Mesenchymal stem cell (in vitro differentiated cells and primary cell): ENCODE results near the gene OPCML.

Experiments
- DNase-seq: peaks from one replicate; pipeline ENCODE4 v3.0.0-alpha.2; 2013
- H2AFZ ChIP-seq: one replicate; pipeline ENCODE4 v1.6.1; 2013; ENCODE audit warnings: low read depth, mild to moderate bottlenecking, control low read depth, inconsistent platforms, low read length, moderate library complexity
- H2AK5ac ChIP-seq: 2 replicates; pipeline ENCODE4 v1.6.1; 2013; ENCODE audit warnings: low read length, moderate library complexity, mild to moderate bottlenecking, inconsistent platforms; ENCODE audit not compliant: severe bottlenecking
- H2BK120ac ChIP-seq: one replicate; pipeline ENCODE4 v1.6.1; 2013; ENCODE audit warnings: low read depth, mild to moderate bottlenecking, inconsistent platforms, low read length, moderate library complexity
- H2BK12ac ChIP-seq, 2 experiments: one replicate each; pipeline ENCODE4 v1.6.1; 2013; ENCODE audit warnings: inconsistent platforms in 2 of 2, low read length in 2 of 2, mild to moderate bottlenecking in 2 of 2, moderate library complexity in 2 of 2, control low read depth in 1 of 2
- H2BK15ac ChIP-seq: one replicate; pipeline ENCODE4 v1.6.1; 2013; ENCODE audit warnings: mild to moderate bottlenecking, low read depth, inconsistent platforms; ENCODE audit not compliant: poor library complexity, severe bottlenecking
- H2BK5ac ChIP-seq: 2 replicates; pipeline ENCODE4 v1.6.1; 2013; ENCODE audit warnings: low read depth, mild to moderate bottlenecking, low read length, control low read depth, inconsistent platforms; ENCODE audit not compliant: poor library complexity, severe bottlenecking
- H3K14ac ChIP-seq, 2 experiments: one replicate each; pipeline ENCODE4 v1.6.1; 2013; ENCODE audit warnings: inconsistent platforms in 2 of 2, low read length in 2 of 2, control low read depth in 1 of 2, mild to moderate bottlenecking in 1 of 2, moderate library complexity in 1 of 2
- H3K18ac ChIP-seq, 2 experiments: one replicate each; pipeline ENCODE4 v1.6.1; 2013; ENCODE audit warnings: inconsistent platforms in 2 of 2, low read length in 2 of 2, control low read depth in 1 of 2, low read depth in 1 of 2, mild to moderate bottlenecking in 1 of 2
- H3K23ac ChIP-seq, 2 experiments: one replicate each; pipeline ENCODE4 v1.6.1; 2013; ENCODE audit warnings: inconsistent platforms in 2 of 2, low read length in 2 of 2, mild to moderate bottlenecking in 2 of 2, moderate library complexity in 2 of 2, control low read depth in 1 of 2
- H3K27ac ChIP-seq: 2 replicates; pipeline ENCODE4 v1.5.1; 2013; ENCODE audit warnings: mild to moderate bottlenecking, moderate library complexity, low read length, control low read depth, inconsistent platforms; ENCODE audit not compliant: poor library complexity, severe bottlenecking
- H3K27me3 ChIP-seq, 2 experiments: 2 replicates each; pipeline versions ENCODE4 v1.6.1 to v1.7.0; 2013; ENCODE audit warnings: low read length in 2 of 2, mild to moderate bottlenecking in 2 of 2, moderate library complexity in 2 of 2, control low read depth in 1 of 2, inconsistent platforms in 1 of 2; ENCODE audit not compliant: control insufficient read depth in 1 of 2, insufficient read depth in 1 of 2
- H3K36me3 ChIP-seq, 2 experiments: 2 replicates each; pipeline versions ENCODE4 v1.6.1 to v1.7.0; 2013; ENCODE audit warnings: low read length in 2 of 2, control low read depth in 1 of 2, inconsistent platforms in 1 of 2, low read depth in 1 of 2, mild to moderate bottlenecking in 1 of 2; ENCODE audit not compliant: insufficient read depth in 2 of 2, control insufficient read depth in 1 of 2
- H3K4ac ChIP-seq, 2 experiments: one replicate each; pipeline ENCODE4 v1.6.1; 2013; ENCODE audit warnings: inconsistent platforms in 2 of 2, low read length in 2 of 2, mild to moderate bottlenecking in 2 of 2, moderate library complexity in 2 of 2, control low read depth in 1 of 2, low read depth in 1 of 2
- H3K4me1 ChIP-seq: 2 replicates; pipeline ENCODE4 v1.6.1; 2013; ENCODE audit warnings: low read depth, low read length, control low read depth; ENCODE audit not compliant: control insufficient read depth, insufficient read depth
- H3K4me2 ChIP-seq: 2 replicates; pipeline ENCODE4 v1.6.1; 2013; ENCODE audit warnings: low read length, mild to moderate bottlenecking, inconsistent platforms; ENCODE audit not compliant: poor library complexity, severe bottlenecking
- H3K4me3 ChIP-seq, 2 experiments: 2 replicates each; pipeline versions ENCODE4 v1.5.1 to v1.7.0; 2013; ENCODE audit warnings: low read length in 2 of 2, mild to moderate bottlenecking in 2 of 2, control low read depth in 1 of 2, low read depth in 1 of 2; ENCODE audit not compliant: insufficient read depth in 1 of 2
- H3K79me1 ChIP-seq: replicated peaks from 2 replicates; pipeline ENCODE4 v1.6.1; 2013; ENCODE audit warnings: mild to moderate bottlenecking, control low read depth, low read length, inconsistent platforms; ENCODE audit not compliant: poor library complexity, severe bottlenecking
- H3K9ac ChIP-seq: 2 replicates; pipeline ENCODE4 v1.7.0; 2013; ENCODE audit warnings: mild to moderate bottlenecking, low read length, moderate library complexity
- H3K9me3 ChIP-seq: 2 replicates; pipeline ENCODE4 v1.7.0; 2013; ENCODE audit warnings: mild to moderate bottlenecking, low read length; ENCODE audit not compliant: control insufficient read depth
- H4K8ac ChIP-seq: one replicate; pipeline ENCODE4 v1.6.1; 2013; ENCODE audit warnings: inconsistent platforms, mild to moderate bottlenecking, low read length, moderate library complexity
- H4K91ac ChIP-seq: one replicate; pipeline ENCODE4 v1.6.1; 2013; ENCODE audit warnings: mild to moderate bottlenecking, low read length, inconsistent platforms
- WGBS: methylation state at CpG from one replicate; pipeline ENCODE4 v1.1.7; 2013; ENCODE audit warnings: mixed read lengths; 5-methylcytosine and 5-hydroxymethylcytosine counted together

Gene OPCML

DNA sequence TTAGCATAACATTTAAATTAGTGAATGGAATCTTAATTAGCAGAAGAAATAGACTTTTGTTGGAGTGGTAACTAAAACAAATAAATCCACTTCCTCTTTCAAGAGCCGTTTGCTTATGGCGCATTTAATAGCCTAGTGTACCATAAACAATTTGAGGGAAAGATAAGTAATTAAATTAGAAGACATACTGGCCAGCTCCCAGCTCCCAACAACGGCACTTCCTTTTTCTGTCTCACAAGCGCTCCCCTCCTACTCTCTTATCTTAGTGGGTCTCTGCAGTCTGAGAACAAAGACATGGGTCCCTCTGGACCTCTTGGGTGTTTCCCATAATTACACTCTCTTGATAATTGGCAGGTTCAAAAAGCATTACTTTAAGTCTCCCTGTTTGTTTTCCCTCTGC, 146.0 kb downstream of the OPCML start:
- no peak overlapping the region for H2AK5ac ChIP-seq
- H2BK15ac ChIP-seq: no peak overlapping the region
- no peak for DNase-seq
- no peak overlapping the region for H4K91ac ChIP-seq
- no peak overlapping the region for H3K27ac ChIP-seq
- no peaks in the 10 kb centered on the region for H3K79me1 ChIP-seq
- H3K9ac ChIP-seq: no peak overlapping the region
- H2BK5ac ChIP-seq: no peak overlapping the region
- H3K14ac ChIP-seq: no peak overlapping the region
- H3K18ac ChIP-seq: no peak overlapping the region
- H3K4me2 ChIP-seq: no peak overlapping the region
- no peak overlapping the region for H2BK12ac ChIP-seq
- H3K9me3 ChIP-seq: no peaks in the 10 kb centered on the region
- no peak overlapping the region for H4K8ac ChIP-seq
- H3K4me3 ChIP-seq: no peak overlapping the region
- H3K4ac ChIP-seq: no peak overlapping the region
- no peaks in the 10 kb centered on the region for H3K36me3 ChIP-seq
- H2AFZ ChIP-seq: no peak overlapping the region
- H2BK120ac ChIP-seq: no peak overlapping the region
- H3K27me3 ChIP-seq: no peaks in the 10 kb centered on the region
- no peak overlapping the region for H3K23ac ChIP-seq
- H3K4me1 ChIP-seq: no peaks in the 10 kb centered on the region
- 48% methylated on average over 3 of the region's 4 CpGs for WGBS

DNA sequence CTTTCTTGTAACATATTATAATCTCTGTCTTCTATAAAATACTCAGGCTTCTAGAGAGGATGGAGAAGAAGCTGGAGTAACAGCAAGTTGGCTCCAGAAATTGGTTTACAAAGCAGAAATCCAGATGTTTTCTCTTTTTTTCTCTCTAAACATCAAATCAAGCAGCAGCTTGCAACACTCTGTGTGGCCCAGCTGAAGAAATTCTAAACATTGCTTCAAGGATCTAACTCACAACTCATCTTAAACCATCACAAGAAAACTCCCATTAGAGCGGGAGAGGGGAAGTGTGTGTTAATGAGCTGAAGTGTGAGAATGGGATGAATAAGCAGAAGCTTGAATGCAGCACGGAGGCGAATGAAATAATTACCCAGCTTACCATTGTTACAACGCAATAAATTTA, 146.5 kb downstream of the OPCML start:
- no peak overlapping the region for H3K4me3 ChIP-seq
- H3K4me1 ChIP-seq: no peaks in the 10 kb centered on the region
- no peak overlapping the region for H4K8ac ChIP-seq
- H3K79me1 ChIP-seq: no peaks in the 10 kb centered on the region
- no peak overlapping the region for H3K9ac ChIP-seq
- H2BK120ac ChIP-seq: no peak overlapping the region
- H3K23ac ChIP-seq: no peak overlapping the region
- no peak overlapping the region for H3K18ac ChIP-seq
- no peak overlapping the region for H2BK5ac ChIP-seq
- no peak overlapping the region for H3K4me2 ChIP-seq
- no peak for DNase-seq
- no peaks in the 10 kb centered on the region for H3K27me3 ChIP-seq
- H2AFZ ChIP-seq: no peak overlapping the region
- H3K4ac ChIP-seq: no peak overlapping the region
- H2BK15ac ChIP-seq: no peak overlapping the region
- H4K91ac ChIP-seq: no peak overlapping the region
- H3K14ac ChIP-seq: no peak overlapping the region
- no CpG with 5 or more reads among the region's 4 CpGs for WGBS
- H3K9me3 ChIP-seq: no peaks in the 10 kb centered on the region
- H2BK12ac ChIP-seq: no peak overlapping the region
- H3K27ac ChIP-seq: no peak overlapping the region
- no peaks in the 10 kb centered on the region for H3K36me3 ChIP-seq
- H2AK5ac ChIP-seq: no peak overlapping the region

DNA sequence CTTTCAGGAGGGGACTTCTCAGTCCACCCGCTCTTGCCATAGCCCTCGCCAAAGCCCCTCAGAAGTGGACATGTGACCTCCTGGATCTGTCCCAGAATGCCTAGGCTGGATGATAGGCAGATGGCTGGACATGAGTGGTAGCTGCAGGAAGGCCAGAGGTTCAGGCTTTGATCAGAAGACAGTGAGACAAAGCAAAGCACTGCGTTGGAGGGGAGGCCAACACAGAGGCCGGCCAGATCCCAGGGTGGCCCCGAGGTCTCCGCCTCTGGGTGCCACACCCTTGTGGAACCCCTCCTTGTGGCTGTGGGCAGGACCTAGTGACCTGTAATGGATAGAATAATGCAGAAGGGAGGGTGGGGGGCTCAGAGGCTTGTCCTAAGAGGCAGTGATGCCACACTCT, 147.6 kb downstream of the OPCML start:
- no peaks in the 10 kb centered on the region for H3K27me3 ChIP-seq
- no peak overlapping the region for H3K9ac ChIP-seq
- H2AK5ac ChIP-seq: no peak overlapping the region
- no peak overlapping the region for H3K18ac ChIP-seq
- H3K9me3 ChIP-seq: no peaks in the 10 kb centered on the region
- no peak overlapping the region for H3K27ac ChIP-seq
- no peaks in the 10 kb centered on the region for H3K79me1 ChIP-seq
- no peak overlapping the region for H3K14ac ChIP-seq
- WGBS: 89% methylated on average over 6 of the region's 6 CpGs
- H2BK120ac ChIP-seq: no peak overlapping the region
- H3K23ac ChIP-seq: no peak overlapping the region
- no peak overlapping the region for H2AFZ ChIP-seq
- H3K36me3 ChIP-seq: no peaks in the 10 kb centered on the region
- no peak overlapping the region for H4K8ac ChIP-seq
- no peak overlapping the region for H4K91ac ChIP-seq
- no peak for DNase-seq
- no peak overlapping the region for H3K4ac ChIP-seq
- H2BK15ac ChIP-seq: no peak overlapping the region
- no peak overlapping the region for H2BK5ac ChIP-seq
- no peak overlapping the region for H2BK12ac ChIP-seq
- H3K4me3 ChIP-seq: no peak overlapping the region
- no peak overlapping the region for H3K4me2 ChIP-seq
- no peaks in the 10 kb centered on the region for H3K4me1 ChIP-seq

DNA sequence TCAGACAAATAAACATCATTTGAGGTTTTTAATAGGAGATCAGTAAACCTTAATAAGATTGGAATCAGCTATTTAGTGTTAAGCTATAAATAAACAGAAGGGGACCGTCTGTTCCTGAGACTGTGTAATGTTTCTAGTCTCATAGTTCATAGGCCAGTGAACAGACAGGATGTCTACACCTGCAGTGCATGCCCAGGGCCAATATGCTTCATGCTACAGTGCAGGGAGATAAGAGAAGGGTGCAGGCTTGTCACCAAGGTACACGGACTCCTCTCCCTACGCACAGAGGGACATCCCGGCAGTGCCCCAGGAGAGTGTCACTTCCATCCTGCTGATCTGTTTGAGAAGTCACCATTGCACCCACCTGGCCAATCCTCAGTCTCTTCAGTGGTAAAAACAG, 148.6 kb downstream of the OPCML start:
- Histone ChIP-seq H4K91ac (no peak overlapping the region), H3K79me1 (no peaks in the 10 kb centered on the region), H3K9ac (no peak overlapping the region), H3K4me3 (no peak overlapping the region), H3K23ac (no peak overlapping the region), H2AFZ (no peak overlapping the region), H3K4me1 (no peaks in the 10 kb centered on the region), H3K36me3 (no peaks in the 10 kb centered on the region), H3K4ac (no peak overlapping the region), H2AK5ac (no peak overlapping the region), H4K8ac (no peak overlapping the region), H3K27me3 (no peaks in the 10 kb centered on the region), H3K14ac (no peak overlapping the region), H2BK12ac (no peak overlapping the region), H2BK120ac (no peak overlapping the region), H2BK15ac (no peak overlapping the region), H3K9me3 (no peaks in the 10 kb centered on the region), H2BK5ac (no peak overlapping the region), H3K27ac (no peak overlapping the region), H3K18ac (no peak overlapping the region), H3K4me2 (no peak overlapping the region)
- 85% methylated on average over 4 of the region's 4 CpGs for WGBS
- DNase-seq: no peak
